ENCODE data around the gene NRBF2. TPM values are rescaled to one million over a fixed set of nuclear protein-coding genes. Genes with fewer than 3 reads are reported as not detected.

The NRBF2 gene
- total RNA-seq, 1 donor from 2014 or later: 21.5 TPM

- Mint-ChIP-seq H3K27ac (ENCODE audit: unreplicated experiment) (no peak overlapping the region), H3K36me3 (ENCODE audit: unreplicated experiment) (no peaks in the 10 kb centered on the region), H3K4me1 (ENCODE audit: unreplicated experiment) (peaks cover 12% of the 10 kb centered on the region), H3K4me3 (ENCODE audit: unreplicated experiment) (no peak overlapping the region), H3K9me3 (ENCODE audit: unreplicated experiment) (no peaks in the 10 kb centered on the region), H3K27me3 (ENCODE audit: unreplicated experiment) (no peaks in the 10 kb centered on the region)
- DNase-seq (ENCODE audit: extremely low spot score, unreplicated experiment): no peak
- no peak for TF ChIP-seq CTCF (IDR thresholded peaks at IDR 0.05)
Observed at GRCh38 chr10:63120554-63120953, 12.6 kb upstream of the NRBF2 start.

- H3K4me1 Mint-ChIP-seq (ENCODE audit: unreplicated experiment): peaks cover 5% of the 10 kb centered on the region
- no peak overlapping the region for H3K27ac Mint-ChIP-seq (ENCODE audit: unreplicated experiment)
- no peak for TF ChIP-seq CTCF (IDR thresholded peaks at IDR 0.05)
- no peak overlapping the region for H3K4me3 Mint-ChIP-seq (ENCODE audit: unreplicated experiment)
- H3K36me3 Mint-ChIP-seq (ENCODE audit: unreplicated experiment): no peaks in the 10 kb centered on the region
- DNase-seq (ENCODE audit: extremely low spot score, unreplicated experiment): no peak
- no peaks in the 10 kb centered on the region for H3K27me3 Mint-ChIP-seq (ENCODE audit: unreplicated experiment)
- no peaks in the 10 kb centered on the region for H3K9me3 Mint-ChIP-seq (ENCODE audit: unreplicated experiment)
Observed at GRCh38 chr10:63123727-63124362, 9.3 kb upstream of the NRBF2 start.

GRCh38 chr10:63125459-63125858 is 7.7 kb upstream of the NRBF2 start:
- Mint-ChIP-seq H3K4me3 (ENCODE audit: unreplicated experiment) (no peak overlapping the region), H3K27ac (ENCODE audit: unreplicated experiment) (no peak overlapping the region), H3K27me3 (ENCODE audit: unreplicated experiment) (no peaks in the 10 kb centered on the region), H3K36me3 (ENCODE audit: unreplicated experiment) (no peaks in the 10 kb centered on the region), H3K4me1 (ENCODE audit: unreplicated experiment) (peaks cover 5% of the 10 kb centered on the region), H3K9me3 (ENCODE audit: unreplicated experiment) (no peaks in the 10 kb centered on the region)
- TF ChIP-seq CTCF (IDR thresholded peaks at IDR 0.05): no peak
- no peak for DNase-seq (ENCODE audit: extremely low spot score, unreplicated experiment)

- H3K27ac Mint-ChIP-seq (ENCODE audit: unreplicated experiment): no peak overlapping the region
- no peak for TF ChIP-seq CTCF (IDR thresholded peaks at IDR 0.05)
- H3K36me3 Mint-ChIP-seq (ENCODE audit: unreplicated experiment): no peaks in the 10 kb centered on the region
- no peaks in the 10 kb centered on the region for H3K27me3 Mint-ChIP-seq (ENCODE audit: unreplicated experiment)
- DNase-seq (ENCODE audit: extremely low spot score, unreplicated experiment): no peak
- H3K9me3 Mint-ChIP-seq (ENCODE audit: unreplicated experiment): peaks cover 5% of the 10 kb centered on the region
- H3K4me1 Mint-ChIP-seq (ENCODE audit: unreplicated experiment): peaks cover 5% of the 10 kb centered on the region
- H3K4me3 Mint-ChIP-seq (ENCODE audit: unreplicated experiment): no peak overlapping the region
Observed at GRCh38 chr10:63128443-63128842, 4.7 kb upstream of the NRBF2 start.

GRCh38 chr10:63129888-63130287 is 3.2 kb upstream of the NRBF2 start:
- Mint-ChIP-seq H3K4me3 (ENCODE audit: unreplicated experiment) (no peak overlapping the region), H3K9me3 (ENCODE audit: unreplicated experiment) (peaks cover 5% of the 10 kb centered on the region), H3K27me3 (ENCODE audit: unreplicated experiment) (no peaks in the 10 kb centered on the region), H3K36me3 (ENCODE audit: unreplicated experiment) (no peaks in the 10 kb centered on the region), H3K4me1 (ENCODE audit: unreplicated experiment) (peaks cover 13% of the 10 kb centered on the region), H3K27ac (ENCODE audit: unreplicated experiment) (no peak overlapping the region)
- DNase-seq (ENCODE audit: extremely low spot score, unreplicated experiment): no peak
- TF ChIP-seq CTCF (IDR thresholded peaks at IDR 0.05): no peak
